ENCODE results near the gene INPP1. TPM values are rescaled to one million over a fixed set of nuclear protein-coding genes. Genes with fewer than 3 reads are reported as not detected.
A peak's percentile ranks its signal among the peaks of the same experiment; 100 is the strongest.

The INPP1 gene
- polyA plus RNA-seq, 6 donors from 2014 or later, result 1.3 to 4.4 (median 3.4) TPM; not detected in 1

- Mint-ChIP-seq H3K27ac (no peak overlapping the region), H3K9me3 (peaks cover 0 to 4% (median 0%) of the 10 kb centered on the region in 7 donors), H3K36me3 (no peaks in the 10 kb centered on the region), H3K4me1 (no peaks in the 10 kb centered on the region), H3K27me3 (no peaks in the 10 kb centered on the region), H3K4me3 (no peak overlapping the region)
- ATAC-seq (ENCODE audit: low read depth in 2 of 2), result no peak
- DNase-seq, result no peak
Measured at GRCh38 chr2:190379249-190379964, 36.0 kb downstream of the INPP1 start.

GRCh38 chr2:190380962-190381412 lies 37.6 kb downstream of the INPP1 start:
- Mint-ChIP-seq H3K4me1 (no peaks in the 10 kb centered on the region), H3K9me3 (peaks cover 0 to 4% (median 0%) of the 10 kb centered on the region in 7 donors), H3K27ac (no peak overlapping the region), H3K4me3 (no peak overlapping the region), H3K27me3 (no peaks in the 10 kb centered on the region), H3K36me3 (no peaks in the 10 kb centered on the region)
- ATAC-seq (ENCODE audit: low read depth in 2 of 2) (no peak), DNase-seq (no peak)

GRCh38 chr2:190382851-190383250 lies 39.5 kb downstream of the INPP1 start:
- H3K27me3 Mint-ChIP-seq, result no peaks in the 10 kb centered on the region
- no peak overlapping the region for H3K27ac Mint-ChIP-seq
- H3K4me3 Mint-ChIP-seq, result no peak overlapping the region
- no peaks in the 10 kb centered on the region for H3K36me3 Mint-ChIP-seq
- DNase-seq, result peak; percentile 38
- ATAC-seq (ENCODE audit: low read depth in 2 of 2), result peak; percentile 61 to 80
- no peaks in the 10 kb centered on the region for H3K9me3 Mint-ChIP-seq
- H3K4me1 Mint-ChIP-seq, result no peaks in the 10 kb centered on the region

DNA sequence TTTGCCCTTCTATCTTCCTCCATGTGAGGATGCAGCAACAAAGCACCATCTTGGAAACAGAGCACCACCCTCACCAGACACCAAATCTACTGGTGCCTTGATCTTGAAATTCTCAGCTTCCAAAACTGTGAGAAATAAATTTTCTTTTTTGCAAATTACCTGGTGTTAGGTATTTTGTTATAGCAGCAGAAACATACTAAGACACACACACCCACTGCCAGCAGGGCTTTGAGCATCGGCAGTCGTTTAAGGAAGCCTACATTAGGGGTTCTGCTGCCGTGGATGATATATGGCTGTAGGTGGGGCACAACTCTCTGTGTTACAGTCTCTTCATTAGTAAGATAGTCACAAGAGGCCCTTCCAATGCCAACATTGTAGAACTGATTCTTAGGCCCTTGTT lies 44.0 kb downstream of the INPP1 start:
- Mint-ChIP-seq H3K4me3 (no peak overlapping the region), H3K4me1 (no peaks in the 10 kb centered on the region), H3K27me3 (peaks cover 0 to 12% (median 0%) of the 10 kb centered on the region in 3 donors), H3K27ac (no peak overlapping the region), H3K9me3 (no peaks in the 10 kb centered on the region), H3K36me3 (no peaks in the 10 kb centered on the region)
- ATAC-seq (ENCODE audit: low read depth in 2 of 2) (no peak), DNase-seq (no peak)

- Mint-ChIP-seq H3K27ac (no peak overlapping the region), H3K4me3 (no peak overlapping the region), H3K36me3 (no peaks in the 10 kb centered on the region), H3K27me3 (peaks cover 0 to 11% (median 5%) of the 10 kb centered on the region in 3 donors), H3K4me1 (no peaks in the 10 kb centered on the region), H3K9me3 (no peaks in the 10 kb centered on the region)
- ATAC-seq (ENCODE audit: low read depth in 2 of 2), result no peak
- DNase-seq, result no peak
Measured at GRCh38 chr2:190396271-190396670, 52.9 kb downstream of the INPP1 start.

- DNase-seq, result no peak
- H3K9me3 Mint-ChIP-seq, result no peaks in the 10 kb centered on the region
Measured at GRCh38 chr2:190402986-190403603, 59.7 kb downstream of the INPP1 start.

DNA sequence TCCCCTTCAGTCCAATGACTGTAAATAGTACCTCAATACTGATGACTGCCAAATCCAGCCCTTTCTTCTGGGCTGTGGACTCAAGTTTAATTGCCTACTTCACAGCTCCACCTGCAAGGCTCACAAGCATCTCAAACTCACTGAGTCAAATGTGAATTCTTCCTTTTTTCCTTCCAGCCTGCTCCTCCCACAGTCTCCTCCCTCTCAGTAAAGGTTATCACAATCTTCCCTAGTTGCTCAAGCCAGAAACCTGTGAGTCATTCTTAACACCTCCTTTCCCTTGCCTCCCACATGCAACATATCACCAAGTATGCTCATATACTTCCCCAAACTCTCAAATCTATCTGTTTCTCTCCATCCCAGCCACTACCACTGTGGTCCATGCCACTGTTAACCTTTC lies 61.1 kb downstream of the INPP1 start:
- H3K36me3 Mint-ChIP-seq, result no peaks in the 10 kb centered on the region
- ATAC-seq (ENCODE audit: low read depth in 2 of 2) (no peak), DNase-seq (no peak)
- H3K27ac Mint-ChIP-seq, result no peak overlapping the region
- no peak overlapping the region for H3K4me3 Mint-ChIP-seq
- no peaks in the 10 kb centered on the region for H3K27me3 Mint-ChIP-seq
- peaks cover 4 to 12% (median 6%) of the 10 kb centered on the region in 3 donors for H3K4me1 Mint-ChIP-seq
- H3K9me3 Mint-ChIP-seq, result no peaks in the 10 kb centered on the region

More at GRCh38 chr2:190402986-190403603, 59.7 kb downstream of the INPP1 start:
- no peak for ATAC-seq (ENCODE audit: low read depth in 2 of 2)
- H3K27me3 Mint-ChIP-seq, result no peaks in the 10 kb centered on the region
- peak overlapping the region in 1 of 6 donors; percentile 48 for H3K27ac Mint-ChIP-seq
- peaks cover 0 to 6% (median 0%) of the 10 kb centered on the region in 3 donors for H3K4me1 Mint-ChIP-seq
- no peaks in the 10 kb centered on the region for H3K36me3 Mint-ChIP-seq
- H3K4me3 Mint-ChIP-seq, result no peak overlapping the region

DNA sequence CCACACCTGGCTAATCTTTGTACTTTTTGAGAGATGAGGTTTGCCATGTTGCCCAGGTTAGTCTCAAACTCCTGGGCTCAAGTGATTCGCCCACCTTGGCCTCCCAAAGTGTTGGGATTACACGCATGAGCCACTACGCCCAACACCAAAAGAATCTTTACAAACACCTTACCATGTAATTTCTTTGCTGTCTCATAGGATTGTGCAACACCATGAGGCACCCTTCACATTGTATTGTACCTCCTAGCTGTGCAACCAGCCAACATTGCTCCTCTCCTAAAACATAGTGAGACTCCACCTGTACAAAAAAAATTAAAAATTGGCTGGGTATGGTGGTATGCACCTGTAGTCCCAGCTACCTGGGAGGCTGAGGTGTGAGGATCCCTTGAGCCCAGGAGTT lies 61.7 kb downstream of the INPP1 start:
- DNase-seq (no peak), ATAC-seq (ENCODE audit: low read depth in 2 of 2) (no peak)
- Mint-ChIP-seq H3K27me3 (no peaks in the 10 kb centered on the region), H3K36me3 (no peaks in the 10 kb centered on the region), H3K27ac (no peak overlapping the region), H3K4me3 (no peak overlapping the region), H3K4me1 (peaks cover 9 to 17% (median 10%) of the 10 kb centered on the region in 3 donors), H3K9me3 (no peaks in the 10 kb centered on the region)

GRCh38 chr2:190405995-190406394 lies 62.6 kb downstream of the INPP1 start:
- H3K27ac Mint-ChIP-seq, result no peak overlapping the region
- no peaks in the 10 kb centered on the region for H3K36me3 Mint-ChIP-seq
- no peak overlapping the region for H3K4me3 Mint-ChIP-seq
- ATAC-seq (ENCODE audit: low read depth in 2 of 2), result no peak
- no peaks in the 10 kb centered on the region for H3K27me3 Mint-ChIP-seq
- DNase-seq, result no peak
- H3K9me3 Mint-ChIP-seq, result no peaks in the 10 kb centered on the region
- peaks cover 9 to 19% (median 10%) of the 10 kb centered on the region in 3 donors for H3K4me1 Mint-ChIP-seq

- Mint-ChIP-seq H3K27ac (peak overlapping the region in 2 of 6 donors; percentile 43 to 95), H3K27me3 (no peaks in the 10 kb centered on the region), H3K4me3 (peak overlapping the region in 2 of 8 donors; percentile 89 to 94), H3K4me1 (peaks cover 15 to 23% (median 16%) of the 10 kb centered on the region in 3 donors), H3K36me3 (no peaks in the 10 kb centered on the region), H3K9me3 (no peaks in the 10 kb centered on the region)
- DNase-seq (no peak), ATAC-seq (ENCODE audit: low read depth in 2 of 2) (no peak)
Measured at GRCh38 chr2:190406805-190407204, 63.4 kb downstream of the INPP1 start.

GRCh38 chr2:190407246-190407661 lies 63.9 kb downstream of the INPP1 start:
- Mint-ChIP-seq H3K4me3 (peak overlapping the region in 7 of 8 donors; percentile 74 to 94 (median 90)), H3K27ac (peak overlapping the region in 5 of 6 donors; percentile 79 to 97 (median 95)), H3K36me3 (no peaks in the 10 kb centered on the region), H3K9me3 (no peaks in the 10 kb centered on the region), H3K27me3 (no peaks in the 10 kb centered on the region), H3K4me1 (peaks cover 16 to 25% (median 16%) of the 10 kb centered on the region in 3 donors)
- ATAC-seq (ENCODE audit: low read depth in 2 of 2) (peak in 1 of 2 donors; percentile 18), DNase-seq (no peak)

DNA sequence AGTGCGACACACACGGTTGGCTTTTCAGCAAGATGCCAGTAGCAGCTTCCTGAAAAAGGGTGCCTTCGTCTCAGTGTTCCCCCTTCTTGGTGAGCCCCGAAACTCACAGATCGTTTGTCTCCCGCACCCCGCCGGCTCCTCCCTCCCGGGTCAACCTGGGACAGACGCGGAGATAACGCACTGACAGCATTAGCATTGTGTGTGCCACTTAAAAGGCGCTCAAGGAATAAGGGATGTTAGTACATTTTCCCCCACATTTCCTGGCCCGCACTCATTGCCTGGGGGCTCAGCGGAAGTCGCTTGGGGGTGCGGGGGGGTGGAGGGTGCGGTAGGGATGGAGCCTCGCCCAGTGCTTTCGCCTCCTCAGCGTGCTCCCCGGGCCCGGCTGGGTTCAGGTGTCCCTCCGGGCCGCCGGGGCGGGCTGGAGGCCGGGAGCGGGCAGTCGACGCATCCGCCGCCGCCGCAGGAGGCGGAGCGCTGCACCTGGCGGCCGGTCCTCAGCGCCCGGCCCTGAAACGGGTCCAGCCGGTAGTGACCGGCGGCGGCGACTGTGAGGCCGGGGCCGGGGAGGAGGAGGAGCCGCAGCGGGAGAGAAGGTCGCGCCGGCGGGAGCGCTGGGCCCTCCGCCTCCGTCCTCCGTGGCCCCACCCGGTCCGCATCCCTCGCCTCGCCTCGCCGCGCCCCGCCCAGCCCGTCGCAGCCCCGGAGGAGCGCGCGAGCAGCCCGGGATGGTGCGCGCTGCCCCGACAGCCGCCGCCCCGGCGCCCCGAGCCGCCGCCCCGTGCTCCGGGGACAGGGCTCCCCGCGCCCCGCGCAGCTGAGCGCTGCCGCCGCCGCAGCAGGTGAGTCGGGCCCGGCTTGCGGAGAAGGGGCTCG lies 64.5 kb downstream of the INPP1 start, which contains the start of gene MFSD6:
Gene MFSD6, plus strand, starts transcription at position 694 of the 876 bp plus-strand sequence. CDS start 27,675 bp downstream, outside the sequence.
- Mint-ChIP-seq H3K9me3 (no peaks in the 10 kb centered on the region), H3K36me3 (no peaks in the 10 kb centered on the region), H3K4me1 (peaks cover 17 to 25% (median 20%) of the 10 kb centered on the region in 3 donors), H3K4me3 (peak within 1 kb of the TSS; percentile 78 to 95 (median 92)), H3K27me3 (no peaks in the 10 kb centered on the region), H3K27ac (peak within 1 kb of the TSS; percentile 89 to 97 (median 97))
- DNase-seq (peak; percentile 47), ATAC-seq (ENCODE audit: low read depth in 2 of 2) (peak; percentile 50 to 52)

Data from naive B cell (primary cell).